ENCODE measurements around the gene DUSP16.

DNA sequence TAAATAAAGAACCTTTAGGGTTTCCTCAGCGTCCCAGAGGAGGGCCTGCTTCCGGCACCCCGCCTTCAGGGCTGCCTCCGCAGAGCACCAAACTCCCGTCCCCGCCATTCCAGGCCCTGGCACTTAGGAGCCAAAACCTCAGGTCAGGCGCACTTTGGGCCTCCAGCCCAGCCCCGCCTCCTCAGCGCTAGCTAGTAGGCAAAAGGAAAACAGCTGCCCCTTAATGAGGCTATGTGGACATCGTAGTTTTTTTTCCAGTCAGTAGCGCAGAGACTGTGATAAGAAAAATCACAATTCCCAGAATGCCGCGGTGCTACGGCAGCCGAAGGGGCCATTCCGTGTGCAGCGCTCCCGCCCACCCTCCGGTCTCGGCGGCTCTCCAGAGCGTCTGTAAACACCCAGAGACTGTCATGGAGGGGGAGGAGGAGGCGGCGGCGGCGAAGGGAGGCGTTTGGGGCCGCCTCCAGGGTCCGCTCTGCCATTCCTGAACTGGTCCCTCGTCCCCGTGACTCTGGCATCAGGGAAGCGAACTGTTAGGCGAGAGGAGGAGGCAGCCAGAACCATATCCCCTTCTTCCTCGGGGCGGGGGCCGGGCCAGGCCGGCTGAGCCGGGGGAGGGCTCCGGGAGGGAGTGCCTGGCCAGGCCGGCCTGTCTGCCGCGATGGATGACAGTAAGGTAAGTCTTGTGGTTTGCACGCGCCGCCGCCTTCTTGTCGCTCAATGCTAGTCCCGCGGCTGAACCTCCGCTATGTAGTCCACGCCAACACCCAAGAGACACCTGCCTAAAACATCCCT lies 49.0 kb upstream of the DUSP16 start, which contains the start of gene CREBL2:
- TF ChIP-seq NFE2L2 (conservative IDR thresholded peaks at IDR 0.05; ENCODE audit: low read length) = no peak
- no peak for TF ChIP-seq CTCF (IDR thresholded peaks at IDR 0.05)

Data from A549 (cell line).